HCT116 (cell line): ENCODE measurements around the gene MAMSTR. TPM values are rescaled to one million over a fixed set of nuclear protein-coding genes. Genes with fewer than 3 reads are reported as not detected.

Source experiments
- ATAC-seq: fragments of 200-7000 bp; cut with Tn5 transposase; 2 replicates; pipeline ENCODE4 v1.9.1; 2020; ENCODE audit warnings: mild to moderate bottlenecking, moderate library complexity
- BruUV-seq: library from RNA; stranded (reverse); fragments of 400-500 nt; replicated peaks from 2 replicates; lab custom pipeline; 2021; lab: Mats Ljungman, UMichigan
- CTCF ChIA-PET: fragments of 300-600 bp; sonication (Branson Sonifier 250); formaldehyde crosslinking; loops from one replicate; lab custom pipeline; 2021; ENCODE audit warnings: antibody characterized with exemption; lab: Charles Lee
- POLR2A ChIA-PET: fragments of 300-600, 350-600 bp; sonication (Branson Sonifier 250); formaldehyde crosslinking; loops from one replicate; lab custom pipeline; 2021; ENCODE audit warnings: antibody characterized with exemption; lab: Charles Lee
- RAD21 ChIA-PET, 2 experiments: fragments of 300-600 bp; sonication (Branson Sonifier 250); formaldehyde crosslinking; loops; one replicate each; lab custom pipeline; 2023; ENCODE audit warnings: low total read pairs in 2 of 2; ENCODE audit not compliant: uncharacterized antibody in 2 of 2, unreplicated experiment in 2 of 2, low non-redundant PET in 1 of 2; lab: Charles Lee
- DNase-seq: peaks from one replicate; pipeline ENCODE4 v3.0.0-alpha.2; 2010; ENCODE audit warnings: low read depth, low spot score
- H2AFZ ChIP-seq: fragments of 200-600 bp; shearing (Covaris generic), sonication (generic); 2 replicates; pipeline ENCODE4 v1.6.1; 2017; ENCODE audit warnings: low read depth, mixed run types, mixed read lengths, antibody characterized with exemption, low read length; ENCODE audit not compliant: poor library complexity, severe bottlenecking
- H3K27ac ChIP-seq: 2 replicates; pipeline ENCODE4 v1.5.1; 2012; ENCODE audit warnings: low read depth, low read length
- H3K27me3 ChIP-seq: fragments of 200-600 bp; sonication (generic); 2 replicates; pipeline ENCODE4 v1.6.1; 2016; ENCODE audit warnings: mixed run types, low read length, mixed read lengths; ENCODE audit not compliant: insufficient read depth
- H3K36me3 ChIP-seq, 2 experiments: fragments of 200-500 bp in 1 of 2; fragments of 200-600 bp in 1 of 2; sonication (Bioruptor generic) in 1 of 2; sonication (generic) in 1 of 2; 2 replicates each; pipeline versions ENCODE4 v1.5.1 to v1.6.1; 2014 to 2016; ENCODE audit warnings: low read length in 2 of 2, inconsistent platforms in 1 of 2, mixed read lengths in 1 of 2, mixed run types in 1 of 2; ENCODE audit not compliant: insufficient read depth in 2 of 2, control insufficient read depth in 1 of 2
- H3K4me1 ChIP-seq, 2 experiments: fragments of 200-600 bp in 1 of 2; sonication (generic) in 1 of 2; 2 replicates each; pipeline versions ENCODE4 v1.5.1 to v1.6.1; 2012 to 2017; ENCODE audit warnings: low read length in 2 of 2, inconsistent platforms in 1 of 2, mild to moderate bottlenecking in 1 of 2, mixed read lengths in 1 of 2, mixed run types in 1 of 2, moderate library complexity in 1 of 2; ENCODE audit not compliant: insufficient read depth in 2 of 2, control insufficient read depth in 1 of 2
- H3K4me2 ChIP-seq: fragments of 200-600 bp; sonication (generic); 2 replicates; pipeline ENCODE4 v1.6.1; 2017; ENCODE audit warnings: mixed run types, low read length, mixed read lengths
- H3K4me3 ChIP-seq, 2 experiments: fragments of 200-600 bp in 1 of 2; sonication (generic) in 1 of 2; replicated peaks in 1 of 2; 2 replicates each; pipeline ENCODE4 v1.5.1; 2011 to 2016; ENCODE audit warnings: low read length in 2 of 2, control low read depth in 1 of 2, low read depth in 1 of 2, mild to moderate bottlenecking in 1 of 2, mixed read lengths in 1 of 2, mixed run types in 1 of 2
- H3K79me2 ChIP-seq: fragments of 200-600 bp; sonication (generic); 2 replicates; pipeline ENCODE4 v1.6.1; 2017; ENCODE audit warnings: mild to moderate bottlenecking, mixed run types, low read length, moderate library complexity, mixed read lengths; ENCODE audit not compliant: insufficient read depth
- H3K9ac ChIP-seq: fragments of 200-600 bp; sonication (generic); 2 replicates; pipeline ENCODE4 v1.6.1; 2016; ENCODE audit warnings: low read length, mixed read lengths
- H3K9me2 ChIP-seq: fragments of 200-600 bp; sonication (generic), shearing (Covaris generic); 2 replicates; pipeline ENCODE4 v1.6.1; 2017; ENCODE audit warnings: mixed run types, mild to moderate bottlenecking, moderate library complexity; ENCODE audit not compliant: insufficient read depth
- H3K9me3 ChIP-seq, 2 experiments: fragments of 200-500 bp in 1 of 2; fragments of 200-600 bp in 1 of 2; sonication (Bioruptor generic) in 1 of 2; sonication (generic) in 1 of 2; 2 replicates each; pipeline ENCODE4 v1.6.1; 2014 to 2017; ENCODE audit warnings: low read length in 2 of 2, mixed read lengths in 2 of 2, inconsistent platforms in 1 of 2, low read depth in 1 of 2, mild to moderate bottlenecking in 1 of 2, mixed run types in 1 of 2, moderate library complexity in 1 of 2; ENCODE audit not compliant: control insufficient read depth in 1 of 2, insufficient read depth in 1 of 2
- H4K20me1 ChIP-seq: fragments of 200-600 bp; sonication (generic), shearing (Covaris generic); 2 replicates; pipeline ENCODE4 v1.6.1; 2017; ENCODE audit warnings: mixed run types, mild to moderate bottlenecking, moderate library complexity; ENCODE audit not compliant: insufficient read depth
- CBX3 ChIP-seq: IDR thresholded peaks from 2 replicates; pipeline ENCODE4 v1.6.1; 2012; ENCODE audit warnings: low read depth
- EGR1 ChIP-seq: IDR thresholded peaks from 2 replicates; pipeline ENCODE4 v1.6.1; 2012; ENCODE audit warnings: low read depth
- FOSL1 ChIP-seq: IDR thresholded peaks from 2 replicates; pipeline ENCODE4 v1.6.1; 2012; ENCODE audit warnings: low read depth
- JUND ChIP-seq: IDR thresholded peaks from 2 replicates; pipeline ENCODE4 v1.6.1; 2012
- POLR2A ChIP-seq: IDR thresholded peaks from 2 replicates; pipeline ENCODE4 v1.7.0; 2011; ENCODE audit warnings: borderline replicate concordance; ENCODE audit not compliant: insufficient read depth, insufficient read length; ENCODE audit errors: extremely low read depth
- RAD21 ChIP-seq: IDR thresholded peaks from 2 replicates; pipeline ENCODE4 v1.6.1; 2012; ENCODE audit warnings: low read depth, mild to moderate bottlenecking
- REST ChIP-seq: IDR thresholded peaks from 2 replicates; pipeline ENCODE4 v1.6.1; 2012; ENCODE audit warnings: low read depth
- SP1 ChIP-seq: IDR thresholded peaks from 2 replicates; pipeline ENCODE4 v1.6.1; 2012; ENCODE audit warnings: low read depth
- intact Hi-C: fragments of 100-400 bp; cut with micrococcal nuclease; formaldehyde crosslinking; loops from 2 replicates; pipeline ENCODE4 v1.10.0; 2022
- total RNA-seq: library from RNA; stranded (reverse); gene quantifications from one replicate; pipeline ENCODE4 v1.2.1, GENCODE V29; 2021; ENCODE audit not compliant: unreplicated experiment

The MAMSTR gene
- total RNA-seq, 1 experiment from 2014 or later: 1.3 TPM

DNA sequence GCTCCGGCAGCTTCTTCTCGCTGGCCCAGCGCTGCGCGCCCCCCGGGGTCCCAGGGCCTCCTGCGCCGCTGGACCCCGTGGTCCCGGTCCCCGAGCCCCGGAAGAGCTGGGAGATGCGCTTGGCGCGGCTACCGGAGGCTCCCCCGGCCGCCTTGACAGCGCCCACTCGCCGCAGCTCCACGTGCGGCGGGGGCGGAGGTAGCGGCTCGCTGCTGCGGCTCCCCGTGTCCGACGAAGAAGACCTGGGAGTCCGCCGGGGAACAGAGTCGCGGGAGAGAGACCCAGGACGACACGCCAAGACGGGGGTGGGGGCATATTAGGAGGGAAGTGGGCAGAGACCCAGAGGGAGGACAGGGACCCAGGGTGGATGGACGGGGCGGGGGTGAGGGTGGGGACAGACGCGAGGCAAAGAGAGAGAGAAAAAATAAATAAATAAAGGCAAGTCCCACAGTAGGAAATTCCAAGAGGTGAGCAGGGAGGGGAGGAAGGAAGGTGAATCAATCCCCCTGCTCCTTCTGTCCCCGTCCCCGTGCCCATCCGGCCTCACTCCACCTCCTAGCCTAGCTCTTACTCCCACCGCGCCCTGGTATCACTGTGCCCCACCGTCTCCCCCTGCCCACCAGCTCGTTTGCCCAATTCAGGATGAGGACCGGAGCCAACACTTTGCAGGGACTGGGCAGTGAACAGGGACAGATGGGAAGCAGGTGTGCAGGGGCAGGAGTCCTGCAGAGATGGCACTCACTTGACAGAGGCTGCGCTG lies 20.1 kb upstream of the MAMSTR start:
- Histone ChIP-seq H3K9ac (no peak overlapping the region; the same call in 1 of the 2 replicates), H3K9me3 (no peaks in the 10 kb centered on the region), H2AFZ (no peak overlapping the region), H3K27ac (peak overlapping the region; percentile 51; the same call in 1 of the 2 replicates), H3K79me2 (no peaks in the 10 kb centered on the region), H3K27me3 (no peaks in the 10 kb centered on the region), H3K36me3 (no peaks in the 10 kb centered on the region), H3K4me2 (peak overlapping the region; percentile 56; the same call in 1 of the 2 replicates), H3K4me3 (no peak overlapping the region), H3K9me2 (no peaks in the 10 kb centered on the region), H3K4me1 (peaks cover 25 to 40% of the 10 kb centered on the region in 2 experiments), H4K20me1 (no peaks in the 10 kb centered on the region)
- DNase-seq: no peak
- ChIA-PET RAD21 (interaction anchor here in 1 of 2 experiments (1.2 kb wide), 1 partner anchor 56 kb away, joined by 4 read pairs; no protein-coding TSS in a partner anchor), POLR2A (interaction anchor here (1.3 kb wide), 1 partner anchor 44 kb away, joined by 4 read pairs; the partner anchor contains the start of gene FUT2), CTCF (interaction anchor here (0.9 to 2.4 kb wide), 5 partner anchors 15 to 103 kb away, joined by 4 to 16 read pairs (median 7); partner anchors contain the start of gene CA11)
- no peak for ATAC-seq
- BruUV-seq: no TSS peak
- TF ChIP-seq FOSL1 (no peak), REST (no peak), POLR2A (no peak), EGR1 (no peak), JUND (no peak), CBX3 (no peak), SP1 (no peak), RAD21 (no peak)
- intact Hi-C loops: loop anchor here (2.0 kb wide), 1 partner anchor 65 kb away; no protein-coding TSS in a partner anchor
